HCT116 (cell line): ENCODE measurements around the gene SPATA2L. TPM values are rescaled to one million over a fixed set of nuclear protein-coding genes. Genes with fewer than 3 reads are reported as not detected.
A peak's percentile ranks its signal among the peaks of the same experiment; 100 is the strongest.

Experiments used
- ATAC-seq: fragments of 200-7000 bp; cut with Tn5 transposase; 2 replicates; pipeline ENCODE4 v1.9.1; 2020; ENCODE audit warnings: mild to moderate bottlenecking, moderate library complexity
- BruUV-seq: library from RNA; stranded (reverse); fragments of 400-500 nt; replicated peaks from 2 replicates; lab custom pipeline; 2021; lab: Mats Ljungman, UMichigan
- CTCF ChIA-PET: fragments of 300-600 bp; sonication (Branson Sonifier 250); formaldehyde crosslinking; loops from one replicate; lab custom pipeline; 2021; ENCODE audit warnings: antibody characterized with exemption; lab: Charles Lee
- POLR2A ChIA-PET: fragments of 300-600, 350-600 bp; sonication (Branson Sonifier 250); formaldehyde crosslinking; loops from one replicate; lab custom pipeline; 2021; ENCODE audit warnings: antibody characterized with exemption; lab: Charles Lee
- RAD21 ChIA-PET, 2 experiments: fragments of 300-600 bp; sonication (Branson Sonifier 250); formaldehyde crosslinking; loops; one replicate each; lab custom pipeline; 2023; ENCODE audit warnings: low total read pairs in 2 of 2; ENCODE audit not compliant: uncharacterized antibody in 2 of 2, unreplicated experiment in 2 of 2, low non-redundant PET in 1 of 2; lab: Charles Lee
- DNase-seq: peaks from one replicate; pipeline ENCODE4 v3.0.0-alpha.2; 2010; ENCODE audit warnings: low read depth, low spot score
- H2AFZ ChIP-seq: fragments of 200-600 bp; shearing (Covaris generic), sonication (generic); 2 replicates; pipeline ENCODE4 v1.6.1; 2017; ENCODE audit warnings: low read depth, mixed run types, mixed read lengths, antibody characterized with exemption, low read length; ENCODE audit not compliant: poor library complexity, severe bottlenecking
- H3K27ac ChIP-seq: 2 replicates; pipeline ENCODE4 v1.5.1; 2012; ENCODE audit warnings: low read depth, low read length
- H3K27me3 ChIP-seq: fragments of 200-600 bp; sonication (generic); 2 replicates; pipeline ENCODE4 v1.6.1; 2016; ENCODE audit warnings: mixed run types, low read length, mixed read lengths; ENCODE audit not compliant: insufficient read depth
- H3K36me3 ChIP-seq, 2 experiments: fragments of 200-500 bp in 1 of 2; fragments of 200-600 bp in 1 of 2; sonication (Bioruptor generic) in 1 of 2; sonication (generic) in 1 of 2; 2 replicates each; pipeline versions ENCODE4 v1.5.1 to v1.6.1; 2014 to 2016; ENCODE audit warnings: low read length in 2 of 2, inconsistent platforms in 1 of 2, mixed read lengths in 1 of 2, mixed run types in 1 of 2; ENCODE audit not compliant: insufficient read depth in 2 of 2, control insufficient read depth in 1 of 2
- H3K4me1 ChIP-seq, 2 experiments: fragments of 200-600 bp in 1 of 2; sonication (generic) in 1 of 2; 2 replicates each; pipeline versions ENCODE4 v1.5.1 to v1.6.1; 2012 to 2017; ENCODE audit warnings: low read length in 2 of 2, inconsistent platforms in 1 of 2, mild to moderate bottlenecking in 1 of 2, mixed read lengths in 1 of 2, mixed run types in 1 of 2, moderate library complexity in 1 of 2; ENCODE audit not compliant: insufficient read depth in 2 of 2, control insufficient read depth in 1 of 2
- H3K4me2 ChIP-seq: fragments of 200-600 bp; sonication (generic); 2 replicates; pipeline ENCODE4 v1.6.1; 2017; ENCODE audit warnings: mixed run types, low read length, mixed read lengths
- H3K4me3 ChIP-seq, 2 experiments: fragments of 200-600 bp in 1 of 2; sonication (generic) in 1 of 2; replicated peaks in 1 of 2; 2 replicates each; pipeline ENCODE4 v1.5.1; 2011 to 2016; ENCODE audit warnings: low read length in 2 of 2, control low read depth in 1 of 2, low read depth in 1 of 2, mild to moderate bottlenecking in 1 of 2, mixed read lengths in 1 of 2, mixed run types in 1 of 2
- H3K79me2 ChIP-seq: fragments of 200-600 bp; sonication (generic); 2 replicates; pipeline ENCODE4 v1.6.1; 2017; ENCODE audit warnings: mild to moderate bottlenecking, mixed run types, low read length, moderate library complexity, mixed read lengths; ENCODE audit not compliant: insufficient read depth
- H3K9ac ChIP-seq: fragments of 200-600 bp; sonication (generic); 2 replicates; pipeline ENCODE4 v1.6.1; 2016; ENCODE audit warnings: low read length, mixed read lengths
- H3K9me2 ChIP-seq: fragments of 200-600 bp; sonication (generic), shearing (Covaris generic); 2 replicates; pipeline ENCODE4 v1.6.1; 2017; ENCODE audit warnings: mixed run types, mild to moderate bottlenecking, moderate library complexity; ENCODE audit not compliant: insufficient read depth
- H3K9me3 ChIP-seq, 2 experiments: fragments of 200-500 bp in 1 of 2; fragments of 200-600 bp in 1 of 2; sonication (Bioruptor generic) in 1 of 2; sonication (generic) in 1 of 2; 2 replicates each; pipeline ENCODE4 v1.6.1; 2014 to 2017; ENCODE audit warnings: low read length in 2 of 2, mixed read lengths in 2 of 2, inconsistent platforms in 1 of 2, low read depth in 1 of 2, mild to moderate bottlenecking in 1 of 2, mixed run types in 1 of 2, moderate library complexity in 1 of 2; ENCODE audit not compliant: control insufficient read depth in 1 of 2, insufficient read depth in 1 of 2
- H4K20me1 ChIP-seq: fragments of 200-600 bp; sonication (generic), shearing (Covaris generic); 2 replicates; pipeline ENCODE4 v1.6.1; 2017; ENCODE audit warnings: mixed run types, mild to moderate bottlenecking, moderate library complexity; ENCODE audit not compliant: insufficient read depth
- ELF1 ChIP-seq: IDR thresholded peaks from 2 replicates; pipeline ENCODE4 v1.6.1; 2012; ENCODE audit warnings: low read depth, borderline replicate concordance
- EZH2 ChIP-seq: fragments of 200-600 bp; sonication (generic); IDR thresholded peaks from 2 replicates; pipeline ENCODE4 v1.6.1; 2017; ENCODE audit warnings: antibody characterized with exemption, mixed run types
- EZH2phosphoT487 ChIP-seq: fragments of 200-600 bp; IDR thresholded peaks from 2 replicates; pipeline ENCODE4 v1.6.1; 2018; ENCODE audit warnings: antibody characterized with exemption, borderline replicate concordance
- FOSL1 ChIP-seq: IDR thresholded peaks from 2 replicates; pipeline ENCODE4 v1.6.1; 2012; ENCODE audit warnings: low read depth
- JUND ChIP-seq: IDR thresholded peaks from 2 replicates; pipeline ENCODE4 v1.6.1; 2012
- RAD21 ChIP-seq: IDR thresholded peaks from 2 replicates; pipeline ENCODE4 v1.6.1; 2012; ENCODE audit warnings: low read depth, mild to moderate bottlenecking
- TCF7L2 ChIP-seq: IDR thresholded peaks from 2 replicates; pipeline ENCODE4 v1.7.0; 2011; ENCODE audit warnings: borderline replicate concordance, inconsistent platforms; ENCODE audit not compliant: insufficient read depth, insufficient read length; ENCODE audit errors: extremely low read depth
- ZNF274 ChIP-seq: fragments of 200-500 bp; sonication (Bioruptor generic); IDR thresholded peaks from 2 replicates; pipeline ENCODE4 v1.6.1; 2014; ENCODE audit warnings: mild to moderate bottlenecking, low read depth, low read length, inconsistent platforms
- intact Hi-C: fragments of 100-400 bp; cut with micrococcal nuclease; formaldehyde crosslinking; loops from 2 replicates; pipeline ENCODE4 v1.10.0; 2022
- total RNA-seq: library from RNA; stranded (reverse); gene quantifications from one replicate; pipeline ENCODE4 v1.2.1, GENCODE V29; 2021; ENCODE audit not compliant: unreplicated experiment
- TF ChIP-seq, protein P1 (sequence below): IDR thresholded peaks from 2 replicates; pipeline ENCODE4 v1.6.1; 2012
- TF ChIP-seq, protein P2 (sequence below), 3 experiments: fragments of 200-600 bp in 1 of 3; sonication (generic) in 1 of 3; IDR thresholded peaks in 2 of 3; conservative IDR thresholded peaks in 1 of 3; 2 replicates each; pipeline ENCODE4 v1.5.1; 2012 to 2017; ENCODE audit warnings: low read depth in 2 of 3, low read length in 2 of 3, antibody characterized with exemption in 1 of 3, borderline replicate concordance in 1 of 3, control low read depth in 1 of 3, mild to moderate bottlenecking in 1 of 3, mixed read lengths in 1 of 3, mixed run types in 1 of 3, moderate library complexity in 1 of 3; ENCODE audit not compliant: insufficient read depth in 1 of 3

Gene SPATA2L
- total RNA-seq, 1 experiment from 2014 or later = 50.5 TPM

- POLR2A ChIA-PET = interaction anchor here (1.0 to 1.3 kb wide), 3 partner anchors 8 to 13 kb away, joined by 3 to 4 read pairs (median 3); partner anchors contain the start of gene CDK10
- Histone ChIP-seq H3K4me3 (no peak overlapping the region), H3K4me1 (peaks cover 15 to 27% of the 10 kb centered on the region in 2 experiments), H3K27ac (peak overlapping the region; percentile 12; the same call in 1 of the 2 replicates), H3K36me3 (peaks cover 14 to 35% of the 10 kb centered on the region in 2 experiments; a peak in 2 of 4 replicates), H4K20me1 (peaks cover 3% of the 10 kb centered on the region; the same call in 1 of the 2 replicates), H3K4me2 (no peak overlapping the region), H3K27me3 (no peaks in the 10 kb centered on the region)
- TF ChIP-seq EZH2phosphoT487 (no peak), FOSL1 (no peak), EZH2 (no peak), ELF1 (no peak), ZNF274 (no peak), RAD21 (no peak), TCF7L2 (no peak), JUND (no peak)
- TF ChIP-seq, protein P1, sequence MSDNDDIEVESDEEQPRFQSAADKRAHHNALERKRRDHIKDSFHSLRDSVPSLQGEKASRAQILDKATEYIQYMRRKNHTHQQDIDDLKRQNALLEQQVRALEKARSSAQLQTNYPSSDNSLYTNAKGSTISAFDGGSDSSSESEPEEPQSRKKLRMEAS = no peak
- TF ChIP-seq, protein P2, sequence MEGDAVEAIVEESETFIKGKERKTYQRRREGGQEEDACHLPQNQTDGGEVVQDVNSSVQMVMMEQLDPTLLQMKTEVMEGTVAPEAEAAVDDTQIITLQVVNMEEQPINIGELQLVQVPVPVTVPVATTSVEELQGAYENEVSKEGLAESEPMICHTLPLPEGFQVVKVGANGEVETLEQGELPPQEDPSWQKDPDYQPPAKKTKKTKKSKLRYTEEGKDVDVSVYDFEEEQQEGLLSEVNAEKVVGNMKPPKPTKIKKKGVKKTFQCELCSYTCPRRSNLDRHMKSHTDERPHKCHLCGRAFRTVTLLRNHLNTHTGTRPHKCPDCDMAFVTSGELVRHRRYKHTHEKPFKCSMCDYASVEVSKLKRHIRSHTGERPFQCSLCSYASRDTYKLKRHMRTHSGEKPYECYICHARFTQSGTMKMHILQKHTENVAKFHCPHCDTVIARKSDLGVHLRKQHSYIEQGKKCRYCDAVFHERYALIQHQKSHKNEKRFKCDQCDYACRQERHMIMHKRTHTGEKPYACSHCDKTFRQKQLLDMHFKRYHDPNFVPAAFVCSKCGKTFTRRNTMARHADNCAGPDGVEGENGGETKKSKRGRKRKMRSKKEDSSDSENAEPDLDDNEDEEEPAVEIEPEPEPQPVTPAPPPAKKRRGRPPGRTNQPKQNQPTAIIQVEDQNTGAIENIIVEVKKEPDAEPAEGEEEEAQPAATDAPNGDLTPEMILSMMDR (IDR thresholded peaks at IDR 0.05 in 2 of 3, conservative IDR thresholded peaks at IDR 0.05 in 1 of 3; ENCODE audit: borderline replicate concordance in 1 of 3, insufficient read depth in 1 of 3, low read depth in 2 of 3, low read length in 2 of 3) = no peak
- TF ChIP-seq, all 23 proteins: peak for 0
- DNase-seq (no peak), ATAC-seq (no peak)
- Histone ChIP-seq H3K9me2 (no peaks in the 10 kb centered on the region), H3K9me3 (no peaks in the 10 kb centered on the region), H2AFZ (no peak overlapping the region), H3K9ac (no peak overlapping the region), H3K79me2 (peaks cover 24% of the 10 kb centered on the region)
- no TSS peak for BruUV-seq
- ChIA-PET RAD21 (no interaction called here), CTCF (no interaction called here)
- intact Hi-C loops = no loop called here
Observed at GRCh38 chr16:89697616-89698331, 3.7 kb downstream of the SPATA2L start.
